PC-3 (cell line): Measurements from ENCODE around the gene CSNK1A1L. TPM values are rescaled to one million over a fixed set of nuclear protein-coding genes. Genes with fewer than 3 reads are reported as not detected.

Source experiments
- ATAC-seq: fragments of 200-7000 bp; cut with Tn5 transposase; 2 replicates; pipeline ENCODE4 v1.9.1; 2020; ENCODE audit warnings: mild to moderate bottlenecking, moderate library complexity
- BruUV-seq: library from RNA; stranded (reverse); fragments of 400-500 nt; replicated peaks from 2 replicates; lab custom pipeline; 2021; lab: Mats Ljungman, UMichigan
- CTCF ChIA-PET: fragments of 300-600 bp; sonication (Branson Sonifier 250); formaldehyde crosslinking; loops from one replicate; lab custom pipeline; 2022; ENCODE audit warnings: antibody characterized with exemption; lab: Charles Lee
- POLR2A ChIA-PET: fragments of 300-600 bp; sonication (Branson Sonifier 250); formaldehyde crosslinking; loops from one replicate; lab custom pipeline; 2022; ENCODE audit warnings: antibody characterized with exemption; ENCODE audit not compliant: unreplicated experiment; lab: Charles Lee
- DNase-seq: peaks from one replicate; pipeline ENCODE4 v3.0.0-alpha.2; 2015
- H2AFZ ChIP-seq: fragments of 300-600 bp; sonication (generic); 2 replicates; pipeline ENCODE4 v1.6.0; 2016; ENCODE audit warnings: antibody characterized with exemption, low read length
- H3F3A ChIP-seq: fragments of 300-600 bp; sonication (generic); one replicate; pipeline ENCODE4 v1.6.0; 2017; ENCODE audit warnings: antibody characterized with exemption, low read length, control low read depth, mild to moderate bottlenecking; ENCODE audit not compliant: unreplicated experiment
- H3K27ac ChIP-seq: fragments of 300-600 bp; sonication (generic); 2 replicates; pipeline ENCODE4 v1.5.1; 2016; ENCODE audit warnings: mild to moderate bottlenecking, low read length
- H3K27me3 ChIP-seq: fragments of 300-600 bp; sonication (generic); 2 replicates; pipeline ENCODE4 v1.6.1; 2016; ENCODE audit warnings: low read length, mixed read lengths
- H3K36me3 ChIP-seq: fragments of 300-600 bp; sonication (generic); 2 replicates; pipeline ENCODE4 v1.6.1; 2016; ENCODE audit warnings: low read depth, mixed run types, low read length, mixed read lengths
- H3K4me1 ChIP-seq: fragments of 300-600 bp; sonication (generic); 2 replicates; pipeline ENCODE4 v1.5.1; 2016; ENCODE audit warnings: low read length; ENCODE audit not compliant: insufficient read depth
- H3K4me2 ChIP-seq: fragments of 300-600 bp; sonication (generic); 2 replicates; pipeline ENCODE4 v1.6.0; 2016; ENCODE audit warnings: low read length
- H3K4me3 ChIP-seq: fragments of 300-600 bp; sonication (generic); 2 replicates; pipeline ENCODE4 v1.5.1; 2016; ENCODE audit warnings: mild to moderate bottlenecking, low read length, mixed read lengths
- H3K79me2 ChIP-seq: fragments of 300-600 bp; sonication (generic); 2 replicates; pipeline ENCODE4 v1.6.1; 2017; ENCODE audit warnings: low read length, mixed read lengths
- H3K9ac ChIP-seq: fragments of 300-600 bp; sonication (generic); 2 replicates; pipeline ENCODE4 v1.6.0; 2016; ENCODE audit warnings: mild to moderate bottlenecking, low read length
- H3K9me2 ChIP-seq: fragments of 300-600 bp; sonication (generic); replicated peaks from 2 replicates; pipeline ENCODE4 v1.6.1; 2016; ENCODE audit warnings: mixed run types, low read length, mixed read lengths
- H3K9me3 ChIP-seq: fragments of 300-600 bp; sonication (generic); 2 replicates; pipeline ENCODE4 v1.6.1; 2016; ENCODE audit warnings: low read length, mixed read lengths
- H4K20me1 ChIP-seq: fragments of 300-600 bp; sonication (generic); 2 replicates; pipeline ENCODE4 v1.6.1; 2016; ENCODE audit warnings: low read length, mixed read lengths
- CTCF ChIP-seq: fragments of 300-600 bp; sonication (generic); conservative IDR thresholded peaks from 2 replicates; pipeline ENCODE4 v1.5.1; 2017; ENCODE audit warnings: antibody characterized with exemption, low read depth, mild to moderate bottlenecking, low read length
- EZH2 ChIP-seq: fragments of 300-600 bp; sonication (generic); IDR thresholded peaks from one replicate; pipeline ENCODE4 v1.6.1; 2017; ENCODE audit warnings: antibody characterized with exemption, mild to moderate bottlenecking, low read length; ENCODE audit not compliant: unreplicated experiment
- EZH2phosphoT487 ChIP-seq: fragments of 300-600 bp; sonication (generic); IDR thresholded peaks from 2 replicates; pipeline ENCODE4 v1.6.1; 2018; ENCODE audit warnings: mild to moderate bottlenecking, antibody characterized with exemption, low read length, borderline replicate concordance
- intact Hi-C: fragments of 100-400 bp; cut with micrococcal nuclease; formaldehyde crosslinking; loops from 2 replicates; pipeline ENCODE4 v1.9.0; 2023
- total RNA-seq: library from RNA; depleted of rRNA; stranded (reverse); fragments of >200 nt; gene quantifications from 2 replicates; pipeline ENCODE4 v1.2.3, GENCODE V29; 2014

Gene CSNK1A1L
- total RNA-seq, 1 experiment from 2014 or later = not detected

GRCh38 chr13:37100731-37101130 is 4.7 kb downstream of the CSNK1A1L start:
- Histone ChIP-seq H4K20me1 (no peaks in the 10 kb centered on the region), H3K79me2 (no peaks in the 10 kb centered on the region), H3F3A (no peaks in the 10 kb centered on the region), H3K9me3 (no peaks in the 10 kb centered on the region), H3K4me3 (no peak overlapping the region), H3K4me2 (no peak overlapping the region), H3K9ac (no peak overlapping the region), H2AFZ (no peak overlapping the region), H3K4me1 (no peaks in the 10 kb centered on the region), H3K27ac (no peak overlapping the region), H3K27me3 (peaks cover 41% of the 10 kb centered on the region), H3K36me3 (no peaks in the 10 kb centered on the region), H3K9me2 (no peaks in the 10 kb centered on the region)
- CTCF ChIA-PET = no interaction called here
- BruUV-seq = no TSS peak
- no peak for TF ChIP-seq CTCF
- TF ChIP-seq EZH2 = no peak
- no peak for TF ChIP-seq EZH2phosphoT487
- DNase-seq (no peak), ATAC-seq (no peak)
- intact Hi-C loops = no loop called here
- POLR2A ChIA-PET = no interaction called here

- Histone ChIP-seq H3K4me2 (no peak overlapping the region), H3K4me3 (no peak overlapping the region), H4K20me1 (no peaks in the 10 kb centered on the region), H3K9me2 (no peaks in the 10 kb centered on the region), H3K9me3 (no peaks in the 10 kb centered on the region), H3K36me3 (no peaks in the 10 kb centered on the region), H3K4me1 (no peaks in the 10 kb centered on the region), H3K27ac (no peak overlapping the region), H2AFZ (no peak overlapping the region), H3K9ac (no peak overlapping the region), H3K27me3 (peaks cover 52% of the 10 kb centered on the region), H3F3A (no peaks in the 10 kb centered on the region), H3K79me2 (no peaks in the 10 kb centered on the region)
- ChIA-PET POLR2A (no interaction called here), CTCF (no interaction called here)
- no TSS peak for BruUV-seq
- DNase-seq (no peak), ATAC-seq (no peak)
- intact Hi-C loops = no loop called here
- no peak for TF ChIP-seq CTCF
- no peak for TF ChIP-seq EZH2
- no peak for TF ChIP-seq EZH2phosphoT487
Measured at GRCh38 chr13:37097076-37097475, 8.4 kb downstream of the CSNK1A1L start.

- Histone ChIP-seq H3K27ac (no peak overlapping the region), H3K27me3 (peaks cover 46% of the 10 kb centered on the region), H3F3A (no peaks in the 10 kb centered on the region), H3K36me3 (no peaks in the 10 kb centered on the region), H3K9me3 (no peaks in the 10 kb centered on the region), H3K4me1 (no peaks in the 10 kb centered on the region), H3K9me2 (no peaks in the 10 kb centered on the region), H3K79me2 (no peaks in the 10 kb centered on the region), H4K20me1 (no peaks in the 10 kb centered on the region), H3K9ac (no peak overlapping the region), H2AFZ (no peak overlapping the region), H3K4me3 (no peak overlapping the region), H3K4me2 (no peak overlapping the region)
- POLR2A ChIA-PET = no interaction called here
- no TSS peak for BruUV-seq
- no peak for TF ChIP-seq EZH2
- TF ChIP-seq CTCF = no peak
- no peak for TF ChIP-seq EZH2phosphoT487
- intact Hi-C loops = no loop called here
- CTCF ChIA-PET = no interaction called here
- DNase-seq = no peak
- no peak for ATAC-seq
Measured at GRCh38 chr13:37094840-37095239, 10.6 kb downstream of the CSNK1A1L start.
